ENCODE measurements around the gene ADAM12. TPM values are rescaled to one million over a fixed set of nuclear protein-coding genes. Genes with fewer than 3 reads are reported as not detected.

ADAM12 gene
- total and polyA plus RNA-seq, 2 donors from 2014 or later = 0.26 to 3.3 TPM

GRCh38 chr10:126001576-126001975 is 386.7 kb downstream of the ADAM12 start:
- Histone ChIP-seq H3K27ac (ENCODE audit: low read depth in 2 of 2, low read length in 2 of 2) (no peak overlapping the region), H3K4me1 (ENCODE audit: control insufficient read depth in 2 of 3, insufficient read depth in 2 of 3, low read depth in 1 of 3, low read length in 3 of 3) (no peaks in the 10 kb centered on the region), H3K27me3 (ENCODE audit: control insufficient read depth, insufficient read depth, low read length) (no peaks in the 10 kb centered on the region), H3K36me3 (ENCODE audit: control insufficient read depth in 2 of 3, insufficient read depth in 3 of 3, low read length in 3 of 3) (no peaks in the 10 kb centered on the region), H3K9me3 (ENCODE audit: control insufficient read depth in 2 of 3, insufficient read depth in 1 of 3, low read length in 3 of 3) (no peaks in the 10 kb centered on the region), H3K9ac (ENCODE audit: low read length in 3 of 3) (no peak overlapping the region), H3K4me3 (ENCODE audit: low read length in 3 of 3) (no peak overlapping the region)
- no peak for FAIRE-seq
- intact Hi-C loops (cut with DNase I) = no loop called here
- no peak for TF ChIP-seq CTCF (IDR thresholded peaks at IDR 0.05; ENCODE audit: borderline replicate concordance, extremely low read depth, insufficient read depth)
- DNase-seq = no peak

GRCh38 chr10:125999694-126000093 is 388.6 kb downstream of the ADAM12 start:
- Histone ChIP-seq H3K27ac (ENCODE audit: low read depth in 2 of 2, low read length in 2 of 2) (no peak overlapping the region), H3K4me3 (ENCODE audit: low read length in 3 of 3) (no peak overlapping the region)

GRCh38 chr10:125997586-125997985 is 390.7 kb downstream of the ADAM12 start:
- H3K9me3 ChIP-seq (ENCODE audit: control insufficient read depth in 2 of 3, insufficient read depth in 1 of 3, low read length in 3 of 3) = no peaks in the 10 kb centered on the region
- no peak overlapping the region for H3K4me3 ChIP-seq (ENCODE audit: low read length in 3 of 3)
- no peaks in the 10 kb centered on the region for H3K36me3 ChIP-seq (ENCODE audit: control insufficient read depth in 2 of 3, insufficient read depth in 3 of 3, low read length in 3 of 3)
- no peak for FAIRE-seq
- DNase-seq = no peak
- no peaks in the 10 kb centered on the region for H3K27me3 ChIP-seq (ENCODE audit: control insufficient read depth, insufficient read depth, low read length)
- no peak overlapping the region for H3K9ac ChIP-seq (ENCODE audit: low read length in 3 of 3)
- no peaks in the 10 kb centered on the region for H3K4me1 ChIP-seq (ENCODE audit: control insufficient read depth in 2 of 3, insufficient read depth in 2 of 3, low read depth in 1 of 3, low read length in 3 of 3)
- no peak for TF ChIP-seq CTCF (IDR thresholded peaks at IDR 0.05; ENCODE audit: borderline replicate concordance, extremely low read depth, insufficient read depth)
- intact Hi-C loops (cut with DNase I) = no loop called here
- H3K27ac ChIP-seq (ENCODE audit: low read depth in 2 of 2, low read length in 2 of 2) = no peak overlapping the region

More at GRCh38 chr10:125999694-126000093, 388.6 kb downstream of the ADAM12 start:
- no peaks in the 10 kb centered on the region for H3K9me3 ChIP-seq (ENCODE audit: control insufficient read depth in 2 of 3, insufficient read depth in 1 of 3, low read length in 3 of 3)
- no peak for DNase-seq
- H3K27me3 ChIP-seq (ENCODE audit: control insufficient read depth, insufficient read depth, low read length) = no peaks in the 10 kb centered on the region
- FAIRE-seq = no peak
- no peaks in the 10 kb centered on the region for H3K36me3 ChIP-seq (ENCODE audit: control insufficient read depth in 2 of 3, insufficient read depth in 3 of 3, low read length in 3 of 3)
- TF ChIP-seq CTCF (IDR thresholded peaks at IDR 0.05; ENCODE audit: borderline replicate concordance, extremely low read depth, insufficient read depth) = no peak
- no peaks in the 10 kb centered on the region for H3K4me1 ChIP-seq (ENCODE audit: control insufficient read depth in 2 of 3, insufficient read depth in 2 of 3, low read depth in 1 of 3, low read length in 3 of 3)
- H3K9ac ChIP-seq (ENCODE audit: low read length in 3 of 3) = no peak overlapping the region
- intact Hi-C loops (cut with DNase I) = no loop called here

GRCh38 chr10:125995726-125996304 is 392.5 kb downstream of the ADAM12 start:
- Histone ChIP-seq H3K27ac (ENCODE audit: low read depth in 2 of 2, low read length in 2 of 2) (no peak overlapping the region), H3K4me3 (ENCODE audit: low read length in 3 of 3) (no peak overlapping the region), H3K36me3 (ENCODE audit: control insufficient read depth in 2 of 3, insufficient read depth in 3 of 3, low read length in 3 of 3) (no peaks in the 10 kb centered on the region), H3K9me3 (ENCODE audit: control insufficient read depth in 2 of 3, insufficient read depth in 1 of 3, low read length in 3 of 3) (no peaks in the 10 kb centered on the region), H3K9ac (ENCODE audit: low read length in 3 of 3) (no peak overlapping the region), H3K4me1 (ENCODE audit: control insufficient read depth in 2 of 3, insufficient read depth in 2 of 3, low read depth in 1 of 3, low read length in 3 of 3) (no peaks in the 10 kb centered on the region), H3K27me3 (ENCODE audit: control insufficient read depth, insufficient read depth, low read length) (no peaks in the 10 kb centered on the region)
- no peak for DNase-seq
- FAIRE-seq = no peak
- no peak for TF ChIP-seq CTCF (IDR thresholded peaks at IDR 0.05; ENCODE audit: borderline replicate concordance, extremely low read depth, insufficient read depth)
- intact Hi-C loops (cut with DNase I) = no loop called here
